Lower leg skin (tissue), 3 donors: ENCODE results near the gene CD226.

ENCODE experiments used
- CTCF ChIP-seq, 3 donors: fragments of 450-650 bp; IDR thresholded peaks; one replicate each; pipeline ENCODE4 v1.5.1; 2016; ENCODE audit warnings: antibody characterized with exemption in 3 of 3, mild to moderate bottlenecking in 3 of 3, moderate library complexity in 2 of 3
- POLR2A ChIP-seq, 2 donors: fragments of 450-650 bp; IDR thresholded peaks; one replicate each; pipeline ENCODE4 v1.6.1; 2016 to 2017; ENCODE audit warnings: antibody characterized with exemption in 2 of 2, mild to moderate bottlenecking in 1 of 2, moderate library complexity in 1 of 2

GRCh38 chr18:69885841-69886531 lies 61.7 kb downstream of the CD226 start:
- no peak for TF ChIP-seq CTCF (IDR thresholded peaks at IDR 0.05)
- TF ChIP-seq POLR2A (IDR thresholded peaks at IDR 0.05): no peak
